Kidney (tissue), 14 donors: ENCODE data around the gene PEAR1. TPM values are rescaled to one million over a fixed set of nuclear protein-coding genes. Genes with fewer than 3 reads are reported as not detected.

Source experiments
- DNase-seq, 5 donors: peaks; one replicate each; pipeline ENCODE4 v3.0.0-alpha.2; 2013 to 2020
- FAIRE-seq: peaks from 2 replicates; lab custom pipeline; 2012; peaks lifted over from hg19 to GRCh38; lab: Jason Lieb, UNC
- H3K27ac ChIP-seq, 2 donors: one replicate each; pipeline ENCODE4 v1.7.0; 2013; ENCODE audit warnings: low read depth in 2 of 2, low read length in 2 of 2, inconsistent platforms in 1 of 2
- H3K27me3 ChIP-seq: one replicate; pipeline ENCODE4 v1.7.1; 2013; ENCODE audit warnings: low read length, inconsistent platforms; ENCODE audit not compliant: control insufficient read depth, insufficient read depth
- H3K36me3 ChIP-seq, 3 donors: one replicate each; pipeline versions ENCODE4 v1.7.0 to v1.7.1; 2013; ENCODE audit warnings: low read length in 3 of 3, control low read depth in 1 of 3, inconsistent platforms in 1 of 3; ENCODE audit not compliant: insufficient read depth in 3 of 3, control insufficient read depth in 2 of 3
- H3K4me1 ChIP-seq, 3 donors: one replicate each; pipeline versions ENCODE4 v1.7.0 to v1.7.1; 2013; ENCODE audit warnings: low read length in 3 of 3, inconsistent platforms in 1 of 3, low read depth in 1 of 3; ENCODE audit not compliant: control insufficient read depth in 2 of 3, insufficient read depth in 2 of 3
- H3K4me3 ChIP-seq, 3 donors: one replicate each; pipeline versions ENCODE4 v1.7.0 to v1.8.1; 2013; ENCODE audit warnings: low read length in 3 of 3, control low read depth in 1 of 3, inconsistent platforms in 1 of 3
- H3K9ac ChIP-seq, 3 donors: one replicate each; pipeline versions ENCODE4 v1.7.0 to v1.7.1; 2013; ENCODE audit warnings: low read length in 3 of 3, control low read depth in 1 of 3, inconsistent platforms in 1 of 3
- H3K9me3 ChIP-seq, 3 donors: one replicate each; pipeline versions ENCODE4 v1.7.0 to v1.7.1; 2013; ENCODE audit warnings: low read length in 3 of 3, control low read depth in 1 of 3, inconsistent platforms in 1 of 3; ENCODE audit not compliant: control insufficient read depth in 2 of 3, insufficient read depth in 1 of 3
- CTCF ChIP-seq: IDR thresholded peaks from 3 replicates; pipeline ENCODE4 v1.5.1; 2012; ENCODE audit warnings: mild to moderate bottlenecking, moderate library complexity, borderline replicate concordance; ENCODE audit not compliant: insufficient read depth; ENCODE audit errors: extremely low read depth
- intact Hi-C: fragments of 100-400 bp; cut with DNase I; formaldehyde crosslinking; loops from one replicate; pipeline ENCODE4 v1.11.1; 2022
- polyA plus RNA-seq: library from polyadenylated mRNA; stranded (reverse); fragments of 350-450 nt; fragmentation: Illumina TruSeq; extraction: RNeasy Lipid Tissue Mini Kit (QIAGEN cat#74804); gene quantifications from one replicate; pipeline ENCODE4 v1.2.3, GENCODE V29; 2014; ENCODE audit warnings: low read depth, low replicate concordance; ENCODE audit not compliant: insufficient read depth
- total RNA-seq: library from RNA; stranded (reverse); fragmentation: NEBNext Ultra II Directional; extraction: Animal tissue kit (Norgen Biotek cat#: 25700); gene quantifications from one replicate; pipeline ENCODE4 v1.2.1, GENCODE V29; 2021
- donor health status: control.
- donor health status: control.
- donor health status: control.
- donor health status: control.
- donor health status: control.
- donor health status: DM: yes; HTN: yes; CAD: no.
- donor health status: Normal renal cell carcinoma (clear cell type).

Gene PEAR1
- total and polyA plus RNA-seq, 2 donors from 2014 or later = 4.5 to 17.2 TPM

DNA sequence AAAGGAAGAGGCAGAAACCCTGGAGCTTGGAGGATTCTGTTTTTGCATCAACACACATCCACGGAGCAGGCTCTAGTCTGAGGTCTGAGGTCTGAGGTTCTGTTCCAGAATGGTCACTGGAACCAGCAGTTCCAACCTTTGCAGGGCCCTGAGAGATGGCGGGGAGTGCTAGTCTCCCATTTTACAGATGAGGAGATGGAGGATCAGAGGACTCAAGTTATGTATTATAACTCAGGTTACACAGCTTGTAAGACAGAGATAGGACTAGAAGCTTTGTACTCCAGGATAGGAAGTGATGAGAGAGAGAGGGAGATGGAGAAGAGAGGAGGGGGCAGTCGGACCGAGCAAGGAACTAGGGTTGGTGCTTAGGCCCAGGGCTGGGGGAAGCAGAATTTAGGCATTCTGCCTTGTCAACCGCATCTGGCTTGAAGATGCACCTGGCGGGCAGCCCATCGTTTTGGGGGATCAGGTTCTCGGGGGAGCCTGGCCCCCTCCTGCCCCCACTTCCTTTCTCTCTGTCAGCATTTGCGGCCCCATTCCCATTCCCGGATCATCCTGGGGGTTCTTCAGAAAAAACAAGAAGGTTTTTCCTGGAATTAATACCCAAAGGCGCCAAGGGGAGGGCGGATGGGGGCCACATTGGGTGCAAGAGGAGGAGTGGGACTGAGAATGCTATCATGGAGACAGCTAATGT lies 5.6 kb downstream of the PEAR1 start:
- H3K27me3 ChIP-seq = no peaks in the 10 kb centered on the region
- intact Hi-C loops = no loop called here
- TF ChIP-seq CTCF = no peak
- no peaks in the 10 kb centered on the region for H3K36me3 ChIP-seq
- H3K9me3 ChIP-seq = no peaks in the 10 kb centered on the region
- no peak overlapping the region for H3K27ac ChIP-seq
- H3K9ac ChIP-seq = no peak overlapping the region
- no peak for FAIRE-seq
- no peak overlapping the region for H3K4me3 ChIP-seq
- peak in 1 of 5 donors; percentile 46 for DNase-seq
- H3K4me1 ChIP-seq = peaks cover 0 to 38% (median 4%) of the 10 kb centered on the region in 3 donors

DNA sequence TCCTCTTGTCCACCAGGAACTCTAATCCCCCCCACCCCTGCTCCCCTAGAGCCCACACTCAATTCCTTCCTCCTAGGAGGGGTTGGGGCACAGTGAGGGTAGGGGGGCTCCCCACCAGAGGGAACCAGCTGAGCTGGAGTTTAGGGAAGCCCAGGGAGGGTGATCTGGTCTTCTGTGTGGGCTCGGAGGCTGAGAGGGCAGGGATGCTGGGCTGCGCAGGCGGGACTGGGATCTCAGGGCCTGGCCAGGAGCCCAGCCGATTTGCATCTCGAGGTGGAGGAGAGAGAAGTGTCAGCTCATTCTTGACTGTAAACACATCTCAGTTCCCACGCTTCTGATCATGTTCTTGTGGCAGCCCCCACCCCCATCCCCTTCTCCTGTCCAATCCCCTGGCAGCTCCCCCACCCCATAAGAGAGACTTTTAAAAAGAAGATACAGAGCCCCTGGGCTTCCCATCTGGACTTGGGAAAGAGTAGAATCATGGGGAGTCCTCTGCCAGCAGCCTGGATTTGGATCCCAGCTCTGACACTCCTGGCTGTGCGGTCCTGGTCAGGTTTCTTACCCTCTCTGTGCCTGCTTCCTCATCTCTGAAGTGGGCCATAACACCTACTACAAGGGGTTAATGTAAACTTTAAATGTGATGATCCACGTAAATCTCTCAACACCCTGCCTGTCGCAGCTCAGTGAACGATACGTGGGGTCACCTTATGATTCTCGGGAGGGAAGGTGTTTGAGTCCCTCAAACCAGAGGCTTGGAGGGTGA lies 6.6 kb downstream of the PEAR1 start:
- Histone ChIP-seq H3K36me3 (no peaks in the 10 kb centered on the region), H3K4me3 (no peak overlapping the region), H3K9me3 (no peaks in the 10 kb centered on the region), H3K4me1 (peaks cover 0 to 37% (median 4%) of the 10 kb centered on the region in 3 donors), H3K9ac (no peak overlapping the region), H3K27me3 (no peaks in the 10 kb centered on the region), H3K27ac (no peak overlapping the region)
- FAIRE-seq (no peak), DNase-seq (peak in 2 of 5 donors; percentile 51 to 85)
- TF ChIP-seq CTCF = no peak
- intact Hi-C loops = no loop called here

DNA sequence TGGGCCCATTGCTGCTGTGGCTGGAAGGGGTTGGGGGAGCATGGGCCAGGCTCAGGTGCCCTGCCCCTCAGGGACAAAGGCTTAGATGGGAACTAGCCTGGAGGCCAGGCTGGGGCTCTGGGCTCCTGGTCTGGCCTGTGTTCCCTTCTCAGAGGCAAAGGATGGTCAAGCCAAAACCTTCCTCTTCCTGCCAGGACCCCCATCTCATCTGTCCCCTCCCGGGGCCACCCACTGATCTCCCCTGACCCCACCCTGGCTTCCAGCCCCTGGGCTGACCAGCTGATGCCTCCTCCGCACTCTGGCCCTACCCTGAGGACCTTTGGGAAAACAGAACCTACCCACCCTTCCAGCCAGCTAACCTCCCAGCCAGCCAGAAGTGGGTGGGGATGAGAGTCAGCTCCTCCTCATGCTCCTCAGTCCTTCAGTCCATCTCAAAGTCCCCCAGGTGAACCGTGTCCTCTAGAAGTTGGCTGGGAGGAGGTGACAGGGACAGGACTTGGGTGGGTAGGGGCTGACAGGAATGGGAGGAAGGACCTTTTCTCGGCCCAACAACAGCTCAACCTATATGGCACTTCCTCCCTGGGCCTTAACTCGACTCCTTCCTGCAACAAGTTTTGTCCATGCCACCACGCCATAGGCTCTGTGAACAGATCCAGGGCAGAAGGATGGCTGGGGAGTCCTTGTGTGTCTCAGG lies 7.5 kb downstream of the PEAR1 start:
- peak in 1 of 5 donors; percentile 59 for DNase-seq
- H3K9ac ChIP-seq = no peak overlapping the region
- TF ChIP-seq CTCF = no peak
- peaks cover 0 to 35% (median 4%) of the 10 kb centered on the region in 3 donors for H3K4me1 ChIP-seq
- no peaks in the 10 kb centered on the region for H3K9me3 ChIP-seq
- H3K36me3 ChIP-seq = no peaks in the 10 kb centered on the region
- intact Hi-C loops = no loop called here
- H3K27ac ChIP-seq = peak overlapping the region in 1 of 2 donors; percentile 2
- H3K27me3 ChIP-seq = no peaks in the 10 kb centered on the region
- H3K4me3 ChIP-seq = no peak overlapping the region
- FAIRE-seq = no peak
